HG02885 (cell line): ENCODE measurements around the gene HBG1.
"Not testable (repeated sequence)": the region's sequence is repeated elsewhere in the genome, so short reads cannot be mapped to it uniquely, and the experiment has no call there.

Experiments used
- ATAC-seq: cut with Tn5 transposase; IDR thresholded peaks from one replicate; pipeline ENCODE4 v1.9.1; 2021; ENCODE audit warnings: mild to moderate bottlenecking; ENCODE audit not compliant: unreplicated experiment, poor library complexity

Gene HBG1

DNA sequence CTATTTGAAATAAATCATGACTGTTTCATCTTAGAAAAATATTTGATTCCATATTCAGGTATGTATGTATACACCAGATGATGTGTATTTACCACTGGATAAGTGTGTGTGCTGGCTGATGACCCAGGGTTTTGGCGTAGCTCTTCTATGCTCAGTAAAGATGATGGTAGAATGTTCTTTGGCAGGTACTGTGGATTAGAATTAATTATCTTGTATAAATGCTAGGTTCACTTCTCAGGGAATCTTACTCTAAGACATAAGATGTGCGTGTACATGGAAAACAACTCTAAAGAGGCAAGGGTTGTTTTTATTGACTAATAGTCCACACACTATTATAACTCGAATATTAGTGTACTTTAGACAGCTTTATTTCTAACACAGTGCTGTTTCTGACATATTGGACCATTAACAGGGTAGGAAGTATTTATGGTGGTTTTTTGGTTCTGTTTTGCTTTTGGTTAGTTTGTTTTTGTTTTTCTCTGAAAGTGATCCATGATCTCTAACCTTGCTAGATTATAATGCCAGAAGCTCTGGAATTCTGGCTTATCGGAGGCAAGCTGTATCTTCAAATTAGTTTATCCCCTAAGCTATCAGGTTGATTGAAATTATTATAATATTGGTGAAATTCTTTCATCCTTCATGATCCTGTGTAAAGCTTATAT is 1.0 kb upstream of the HBG1 start:
- ATAC-seq, result no peak

DNA sequence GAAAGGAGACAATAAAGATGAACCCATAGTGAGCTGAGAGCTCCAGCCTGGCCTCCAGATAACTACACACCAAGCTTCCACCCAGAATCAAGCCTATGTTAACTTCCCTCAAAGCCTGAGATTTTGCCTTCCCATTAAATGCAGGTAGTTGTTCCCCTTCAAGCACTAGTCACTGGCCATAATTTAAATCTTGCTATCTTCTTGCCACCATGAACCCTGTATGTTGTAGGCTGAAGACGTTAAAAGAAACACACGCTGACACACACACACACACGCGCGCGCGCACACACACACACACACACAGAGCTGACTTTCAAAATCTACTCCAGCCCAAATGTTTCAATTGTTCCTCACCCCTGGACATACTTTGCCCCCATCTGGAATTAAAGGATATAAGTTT is 1.2 kb downstream of the HBG1 start:
- not testable (repeated sequence) for ATAC-seq

DNA sequence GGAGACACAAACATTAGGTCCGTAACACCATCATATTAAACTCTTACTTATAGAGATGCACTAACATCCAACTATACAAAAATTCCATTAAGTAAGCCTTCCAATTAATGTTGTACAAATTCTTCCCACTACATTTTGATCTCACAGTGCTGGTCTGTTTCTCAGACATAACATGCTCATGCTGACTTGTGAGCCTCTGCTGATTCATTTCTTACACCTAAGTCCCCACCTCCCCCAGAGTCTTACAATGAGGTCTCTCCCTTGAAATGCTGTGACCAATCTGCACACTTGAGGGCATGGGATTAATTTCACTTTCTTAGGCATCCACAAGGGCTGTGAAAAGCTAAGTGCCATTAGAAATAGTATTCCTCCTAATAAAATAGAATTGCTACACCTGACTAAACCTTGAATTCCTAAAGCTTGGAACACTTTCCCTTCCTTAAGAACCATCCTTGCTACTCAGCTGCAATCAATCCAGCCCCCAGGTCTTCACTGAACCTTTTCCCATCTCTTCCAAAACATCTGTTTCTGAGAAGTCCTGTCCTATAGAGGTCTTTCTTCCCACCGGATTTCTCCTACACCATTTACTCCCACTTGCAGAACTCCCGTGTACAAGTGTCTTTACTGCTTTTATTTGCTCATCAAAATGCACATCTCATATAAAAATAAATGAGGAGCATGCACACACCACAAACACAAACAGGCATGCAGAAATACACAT is 2.0 kb downstream of the HBG1 start:
- no peak for ATAC-seq

DNA sequence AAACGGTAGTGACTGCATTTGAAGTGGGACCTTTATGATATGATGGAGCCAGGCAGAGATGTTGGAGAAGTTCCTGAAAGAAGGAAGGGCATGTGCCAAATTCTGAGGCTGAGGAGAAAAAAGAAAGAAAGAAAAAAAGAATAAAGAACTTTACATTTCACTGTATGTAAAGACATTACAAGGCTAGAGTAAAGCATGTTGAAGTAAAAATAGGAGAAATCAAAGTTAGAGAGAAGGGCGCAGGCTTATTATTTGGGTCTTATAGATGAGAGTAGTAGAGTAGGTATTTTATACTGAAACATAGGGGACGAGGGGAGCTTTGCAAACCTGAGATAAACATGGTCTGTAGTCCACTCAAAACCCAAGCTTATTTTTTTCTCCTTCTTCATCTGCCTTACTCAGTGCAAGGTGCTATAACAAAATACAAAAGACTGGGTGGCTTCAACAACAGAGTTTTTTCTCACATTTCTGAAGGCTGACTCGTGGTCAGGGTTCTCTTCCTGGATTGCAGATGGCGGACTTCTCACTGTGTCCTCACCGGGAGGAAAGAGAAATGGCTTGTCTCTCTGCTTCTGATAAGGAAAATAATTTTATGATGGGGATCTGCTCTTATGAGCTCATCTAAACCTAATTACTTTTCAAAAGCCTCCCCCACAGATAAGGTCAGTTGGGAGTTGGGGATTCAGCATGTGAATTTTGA is 2.7 kb downstream of the HBG1 start:
- ATAC-seq, result no peak

DNA sequence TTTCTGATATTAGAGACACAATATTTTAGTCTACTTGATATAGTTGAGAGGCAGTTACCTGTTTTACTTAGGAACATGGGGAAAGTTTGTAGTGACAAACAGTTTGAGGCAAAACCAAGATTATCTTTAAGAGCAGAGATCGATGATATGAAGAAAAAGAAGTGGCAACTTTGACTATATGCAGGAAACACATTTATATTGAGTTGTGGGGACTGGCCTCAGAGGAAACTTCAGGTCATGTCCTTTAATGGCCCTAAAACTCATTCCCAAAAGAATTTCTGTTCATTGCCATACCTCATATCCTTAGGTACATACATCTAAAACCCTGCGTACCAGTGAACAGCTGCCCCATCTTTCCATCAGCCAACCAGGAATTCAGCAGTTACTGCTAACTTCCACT is 4.5 kb downstream of the HBG1 start:
- ATAC-seq, result no peak

DNA sequence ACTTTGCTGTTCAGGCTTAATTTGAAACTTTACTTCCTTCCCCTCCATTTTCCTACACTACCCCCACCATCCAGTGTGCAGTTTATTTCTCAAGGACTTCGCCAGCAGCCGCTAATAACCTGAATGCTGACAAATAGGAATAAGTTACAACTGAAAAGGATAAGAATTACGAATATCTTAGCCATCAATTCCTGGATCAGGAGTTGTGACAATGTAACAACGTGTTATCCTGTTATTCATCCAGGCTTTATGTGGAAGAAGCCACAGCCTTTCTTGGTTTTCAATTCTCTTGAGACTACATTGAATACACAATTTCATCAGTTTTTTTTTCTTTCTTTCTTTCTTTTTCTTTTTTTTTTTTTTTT is 5.9 kb downstream of the HBG1 start:
- ATAC-seq, result no peak

DNA sequence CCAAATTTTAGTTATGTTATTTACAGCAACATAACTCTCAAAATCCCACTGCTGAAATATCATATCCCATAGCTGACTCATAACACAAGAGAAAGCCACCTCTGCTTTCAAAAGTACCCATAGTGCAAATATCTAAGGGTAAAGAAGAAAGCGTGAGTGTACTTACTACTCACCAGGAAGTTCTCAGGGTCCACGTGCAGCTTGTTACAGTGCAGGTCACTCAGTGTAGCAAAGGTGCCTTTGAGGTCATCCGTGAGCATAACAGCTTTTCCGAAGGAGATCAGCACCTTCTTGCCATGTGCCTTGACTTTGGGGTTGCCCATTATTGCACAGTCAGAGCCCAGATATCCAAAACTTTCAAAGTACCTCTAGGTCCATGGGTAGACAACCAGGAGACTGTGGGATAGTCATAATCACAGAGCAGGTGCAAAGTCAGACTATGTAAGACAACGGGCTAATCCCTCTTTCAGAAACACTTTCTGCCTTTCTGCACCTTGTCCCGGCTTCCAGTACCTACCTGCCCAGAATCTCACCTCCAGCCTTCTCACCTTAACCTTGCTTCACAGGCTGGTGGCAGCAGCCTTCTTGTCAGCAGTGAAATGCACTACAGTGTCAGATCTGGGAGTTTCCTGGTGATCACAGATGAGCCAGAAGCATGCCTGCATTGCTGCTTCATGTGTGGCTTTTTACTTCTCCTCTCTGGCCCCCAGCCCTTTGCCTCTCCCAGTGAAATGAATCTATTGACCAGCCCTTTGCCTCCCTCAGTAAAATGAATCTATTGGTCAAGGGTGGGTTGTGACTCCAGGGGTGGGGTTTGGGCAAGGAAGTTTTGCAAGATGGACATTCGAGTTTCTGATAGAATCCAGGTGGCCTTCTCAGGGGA is 6.5 kb downstream of the HBG1 start:
- ATAC-seq, result peak; percentile 53

DNA sequence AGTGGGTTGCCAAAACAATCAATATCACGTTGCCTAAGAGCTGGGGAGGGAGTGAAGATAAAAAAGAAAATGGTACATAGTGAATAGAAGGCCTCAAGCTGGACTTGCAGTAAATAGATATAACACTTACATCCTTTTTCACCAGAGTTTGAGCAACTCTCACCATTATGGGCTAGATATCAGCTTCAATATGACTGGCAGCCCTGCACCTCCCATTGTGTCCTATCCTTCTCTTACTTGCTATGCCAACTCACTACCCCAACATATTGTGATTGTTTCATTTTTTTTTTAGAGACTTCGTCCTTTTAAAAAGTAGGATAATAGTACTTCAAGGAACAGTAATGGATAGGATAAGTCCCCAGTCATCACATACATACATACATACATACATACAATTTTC is 7.4 kb downstream of the HBG1 start:
- ATAC-seq, result no peak

DNA sequence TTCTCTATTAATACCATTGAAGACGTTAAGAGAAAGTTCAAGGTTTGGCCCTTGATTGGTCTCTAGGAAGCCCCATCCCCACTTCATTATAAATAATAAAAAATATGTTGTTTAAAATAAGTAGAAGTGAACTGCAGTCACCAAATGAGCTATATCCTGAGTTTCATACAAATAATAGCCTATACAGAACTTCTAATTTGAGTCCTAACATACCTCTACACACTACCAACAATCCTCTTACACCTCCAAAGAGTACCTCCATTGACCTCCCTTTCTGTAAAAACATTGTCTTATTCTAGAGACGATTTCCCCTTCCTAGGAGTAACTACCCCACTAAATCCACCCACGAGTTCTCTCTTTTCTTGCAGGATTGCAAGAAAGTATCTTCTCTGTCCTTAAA is 8.2 kb downstream of the HBG1 start:
- no peak for ATAC-seq

DNA sequence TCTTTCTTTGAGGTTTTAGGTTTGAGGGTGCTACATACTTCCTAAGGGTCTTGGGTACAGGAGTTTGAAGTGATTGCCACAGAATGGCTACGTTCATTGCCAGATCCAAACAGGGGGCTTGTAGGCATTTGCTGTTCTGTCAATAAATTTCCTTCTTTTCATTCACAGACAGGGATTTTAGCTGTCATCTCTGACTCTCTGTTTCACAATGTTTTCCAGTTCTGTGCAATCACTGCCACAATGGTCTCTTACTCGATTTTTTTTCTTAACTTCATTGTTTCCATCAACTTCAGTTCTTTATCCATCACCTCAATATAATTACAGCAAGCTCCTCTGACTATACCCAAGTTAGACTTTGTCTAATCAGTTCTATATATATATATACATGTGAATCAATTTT is 9.2 kb downstream of the HBG1 start:
- ATAC-seq, result no peak

DNA sequence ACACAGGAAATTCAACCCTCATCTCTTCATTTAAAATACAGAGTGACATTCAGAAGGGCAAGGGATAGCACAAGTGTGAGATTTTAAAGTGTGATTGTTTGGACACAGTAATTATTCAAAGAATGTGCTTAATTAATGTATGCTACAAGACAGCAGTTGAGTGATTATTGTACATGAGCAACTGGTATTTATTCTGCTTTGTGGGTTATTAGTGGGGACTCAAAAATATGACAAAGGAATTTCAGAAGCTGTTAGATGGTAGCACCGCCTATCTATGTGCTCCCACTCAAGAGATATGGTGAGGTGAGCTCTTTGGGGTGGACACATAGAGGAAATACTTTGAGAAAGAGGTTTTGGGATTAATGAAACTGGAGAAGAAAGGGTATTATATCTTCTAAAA is 9.6 kb downstream of the HBG1 start:
- no peak for ATAC-seq

DNA sequence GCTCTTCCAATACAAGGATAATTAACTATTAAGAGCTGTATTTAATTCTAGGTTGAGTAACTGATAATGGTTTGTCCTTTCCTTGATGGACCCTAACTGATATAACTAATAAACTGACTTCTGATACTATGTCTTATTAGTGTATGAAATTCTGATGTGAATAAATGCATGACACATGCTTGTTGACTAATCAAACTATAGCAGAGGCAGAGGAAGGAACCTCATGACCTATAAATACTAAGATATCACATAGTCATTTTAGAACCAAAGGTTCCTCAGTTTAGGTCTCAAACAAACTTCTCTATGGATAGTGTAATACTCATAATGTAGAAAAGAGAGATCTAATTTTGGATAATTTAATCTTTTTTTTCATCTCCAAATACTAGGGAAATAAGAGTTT is 10.6 kb downstream of the HBG1 start:
- no peak for ATAC-seq

DNA sequence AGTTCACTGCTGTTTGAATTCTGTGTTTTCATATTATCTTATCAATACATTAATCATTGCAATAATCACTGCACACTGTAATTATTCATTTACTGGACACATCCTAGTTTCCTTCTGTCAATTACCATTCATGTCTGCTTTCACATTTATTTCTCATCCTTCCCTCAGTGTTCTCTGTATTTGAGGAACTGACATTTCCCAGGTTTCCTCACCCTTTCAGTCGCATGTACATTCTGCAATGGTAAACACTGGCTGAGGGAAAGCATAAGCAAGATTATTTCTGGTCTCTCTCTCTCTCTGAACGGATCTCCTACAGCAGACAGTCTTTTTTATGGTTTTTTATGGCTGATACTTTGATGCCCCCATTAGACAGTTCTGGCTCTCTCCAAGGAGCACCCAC is 11.2 kb downstream of the HBG1 start:
- ATAC-seq, result no peak

DNA sequence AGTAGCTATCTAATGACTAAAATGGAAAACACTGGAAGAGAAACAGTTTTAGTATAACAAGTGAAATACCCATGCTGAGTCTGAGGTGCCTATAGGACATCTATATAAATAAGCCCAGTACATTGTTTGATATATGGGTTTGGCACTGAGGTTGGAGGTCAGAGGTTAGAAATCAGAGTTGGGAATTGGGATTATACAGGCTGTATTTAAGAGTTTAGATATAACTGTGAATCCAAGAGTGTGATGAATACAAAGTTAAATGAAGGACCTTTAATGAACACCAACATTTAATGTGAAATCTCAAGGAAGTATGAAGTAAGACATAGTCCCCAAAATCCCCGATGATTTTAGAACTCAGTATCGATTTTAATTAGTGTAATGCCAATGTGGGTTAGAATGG is 12.2 kb downstream of the HBG1 start:
- no peak for ATAC-seq

DNA sequence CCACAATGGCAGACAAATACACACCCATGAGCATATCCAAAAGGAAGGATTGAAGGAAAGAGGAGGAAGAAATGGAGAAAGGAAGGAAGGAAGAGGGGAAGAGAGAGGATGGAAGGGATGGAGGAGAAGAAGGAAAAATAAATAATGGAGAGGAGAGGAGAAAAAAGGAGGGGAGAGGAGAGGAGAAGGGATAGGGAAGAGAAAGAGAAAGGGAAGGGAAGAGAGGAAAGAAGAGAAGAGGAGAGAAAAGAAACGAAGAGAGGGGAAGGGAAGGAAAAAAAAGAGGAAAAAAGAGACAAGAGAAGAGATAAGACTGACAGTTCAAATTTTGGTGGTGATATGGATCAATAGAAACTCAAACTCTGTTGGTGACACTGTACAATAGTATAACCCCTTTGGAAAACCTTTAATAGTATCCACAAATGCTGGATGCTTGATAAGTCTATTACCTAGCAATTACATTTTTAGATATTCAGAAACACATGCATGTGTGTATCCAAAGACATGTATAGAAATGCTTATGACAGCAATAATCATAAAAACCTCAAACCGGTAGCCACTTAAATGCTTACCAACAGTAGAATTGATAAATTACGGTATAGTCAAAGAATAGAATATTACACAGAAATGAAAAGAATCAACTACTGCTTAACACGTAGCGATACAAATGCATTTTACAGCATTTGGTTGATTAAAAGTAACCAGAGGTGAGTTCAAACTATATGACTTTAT is 14.1 kb downstream of the HBG1 start:
- no peak for ATAC-seq

DNA sequence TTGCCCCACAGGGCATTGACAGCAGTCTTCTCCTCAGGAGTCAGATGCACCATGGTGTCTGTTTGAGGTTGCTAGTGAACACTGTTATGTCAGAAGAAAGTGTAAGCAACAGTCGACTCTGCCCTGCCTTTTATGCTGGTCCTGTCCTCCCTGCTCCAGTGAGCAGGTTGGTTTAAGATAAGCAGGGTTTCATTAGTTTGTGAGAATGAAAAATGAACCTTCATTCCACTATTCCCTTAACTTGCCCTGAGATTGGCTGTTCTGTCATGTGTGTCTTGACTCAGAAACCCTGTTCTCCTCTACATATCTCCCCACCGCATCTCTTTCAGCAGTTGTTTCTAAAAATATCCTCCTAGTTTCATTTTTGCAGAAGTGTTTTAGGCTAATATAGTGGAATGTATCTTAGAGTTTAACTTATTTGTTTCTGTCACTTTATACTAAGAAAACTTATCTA is 15.2 kb downstream of the HBG1 start, which contains the start of gene HBD:
Gene HBD (minus strand): TSS at position 103 of the 454 bp plus-strand sequence. CDS start 50 bp downstream, at position 53.
- ATAC-seq, result peak; percentile 66

DNA sequence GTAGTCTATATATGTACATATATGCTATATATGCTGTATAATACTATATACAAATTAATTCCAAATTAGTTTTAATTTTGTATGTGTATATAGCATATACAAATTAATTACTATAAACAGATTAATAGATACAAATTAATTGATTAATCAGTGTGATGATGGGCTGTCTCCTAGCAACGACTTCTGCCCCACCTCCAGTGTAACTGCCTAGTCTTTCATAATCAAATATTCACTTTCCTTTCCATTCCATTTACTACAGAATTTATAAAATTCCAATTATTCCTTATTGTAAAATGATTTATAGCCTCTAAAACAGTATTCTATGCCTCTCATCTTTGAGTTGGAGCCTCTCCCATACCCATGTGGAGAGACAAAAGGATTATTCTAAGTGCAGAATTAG is 16.4 kb downstream of the HBG1 start:
- ATAC-seq, result no peak

DNA sequence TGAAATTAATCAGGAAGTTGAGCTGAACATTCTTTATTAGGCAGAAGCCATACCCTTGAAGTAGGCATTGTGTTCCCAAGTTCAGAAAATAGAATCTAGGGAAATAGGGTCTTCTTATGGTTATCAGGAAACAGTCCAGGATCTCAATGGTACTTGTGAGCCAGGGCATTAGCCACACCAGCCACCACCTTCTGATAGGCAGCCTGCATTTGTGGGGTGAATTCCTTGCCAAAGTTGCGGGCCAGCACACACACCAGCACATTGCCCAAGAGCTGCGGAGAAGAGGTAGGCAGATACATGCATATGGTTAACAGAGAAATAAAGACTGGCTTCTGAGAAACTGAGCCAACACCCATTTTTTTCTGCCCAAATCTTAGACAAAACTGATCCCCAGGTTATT is 16.8 kb downstream of the HBG1 start:
- no peak for ATAC-seq

DNA sequence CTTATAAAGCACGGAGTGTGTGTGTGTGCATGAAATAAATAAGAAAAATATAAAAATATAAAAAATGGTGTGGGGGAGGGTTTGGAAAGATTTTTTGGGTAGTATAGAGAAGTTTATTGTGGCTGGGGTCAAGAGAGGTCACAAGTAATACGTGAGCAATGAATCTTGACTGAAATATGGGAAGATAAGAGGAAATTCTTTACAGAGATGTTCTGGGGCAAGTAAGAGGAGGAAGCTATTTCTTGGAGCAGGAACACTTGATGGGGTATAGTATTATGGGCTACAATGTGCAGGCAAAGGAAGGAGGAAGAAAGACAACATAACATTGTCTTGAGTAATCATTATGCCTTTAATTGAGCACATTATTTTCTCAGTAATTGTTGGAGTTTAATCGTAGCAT is 17.5 kb downstream of the HBG1 start:
- ATAC-seq, result no peak

DNA sequence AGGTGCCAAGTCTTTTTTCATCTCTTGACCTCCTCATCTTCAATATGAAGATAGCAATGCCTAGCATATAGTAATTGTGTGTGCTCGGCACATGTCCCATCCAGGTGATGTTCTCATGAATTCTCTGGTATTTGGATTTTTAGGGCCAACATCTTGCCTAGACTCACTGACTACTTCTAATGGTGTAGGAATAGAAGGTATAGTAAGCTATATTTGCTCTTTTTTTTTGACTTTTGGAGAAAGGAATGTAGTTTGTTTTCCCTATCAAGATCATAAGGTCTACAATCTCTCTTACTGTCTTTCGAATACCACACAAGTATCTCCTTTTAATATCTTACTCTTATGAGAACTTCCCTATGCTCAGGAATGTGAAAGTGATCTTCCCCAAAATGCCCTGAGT is 18.5 kb downstream of the HBG1 start:
- ATAC-seq, result no peak
